ENCODE data around the gene PRPF6.

DNA sequence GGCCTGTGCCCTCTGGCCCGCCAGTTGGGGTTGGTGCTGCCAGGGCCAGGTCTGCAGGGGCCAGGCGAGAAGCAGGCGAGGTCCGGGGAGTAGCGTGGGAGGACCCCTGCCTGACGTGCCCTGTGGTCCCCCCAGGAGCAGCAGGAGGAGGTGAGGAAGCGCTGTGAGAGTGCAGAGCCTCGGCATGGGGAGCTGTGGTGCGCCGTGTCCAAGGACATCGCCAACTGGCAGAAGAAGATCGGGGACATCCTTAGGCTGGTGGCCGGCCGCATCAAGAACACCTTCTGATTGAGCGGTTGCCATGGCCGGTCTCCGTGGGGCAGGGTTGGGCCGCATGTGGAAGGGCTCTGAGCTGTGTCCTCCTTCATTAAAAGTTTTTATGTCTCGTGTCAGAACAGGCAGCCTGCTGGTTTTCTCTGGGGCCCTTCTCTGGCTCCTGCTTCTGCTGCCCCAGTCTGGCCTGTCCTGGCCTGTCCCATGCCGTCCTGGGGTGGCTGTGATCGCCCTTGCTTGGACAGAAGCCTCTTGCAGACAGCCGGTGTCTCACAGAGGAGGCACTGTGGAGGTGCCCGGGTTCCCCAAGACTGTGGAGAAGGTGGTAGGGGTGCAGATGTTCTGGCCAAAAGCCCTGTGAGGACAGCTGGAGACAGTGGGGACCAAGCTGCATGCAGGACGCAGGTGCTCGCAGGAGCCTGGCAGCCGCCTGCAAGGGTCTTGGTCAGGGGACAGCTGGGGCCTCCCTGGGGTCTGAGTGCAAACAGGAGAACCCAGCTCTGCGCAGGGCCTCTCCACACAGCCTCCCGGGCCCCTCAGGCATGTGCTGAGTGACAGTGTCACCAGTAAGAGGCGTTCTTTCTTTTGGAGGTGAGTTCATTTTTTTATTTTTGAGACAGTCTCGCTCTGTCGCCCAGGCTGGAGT is 52.0 kb downstream of the PRPF6 start:
- TF ChIP-seq, protein P1, sequence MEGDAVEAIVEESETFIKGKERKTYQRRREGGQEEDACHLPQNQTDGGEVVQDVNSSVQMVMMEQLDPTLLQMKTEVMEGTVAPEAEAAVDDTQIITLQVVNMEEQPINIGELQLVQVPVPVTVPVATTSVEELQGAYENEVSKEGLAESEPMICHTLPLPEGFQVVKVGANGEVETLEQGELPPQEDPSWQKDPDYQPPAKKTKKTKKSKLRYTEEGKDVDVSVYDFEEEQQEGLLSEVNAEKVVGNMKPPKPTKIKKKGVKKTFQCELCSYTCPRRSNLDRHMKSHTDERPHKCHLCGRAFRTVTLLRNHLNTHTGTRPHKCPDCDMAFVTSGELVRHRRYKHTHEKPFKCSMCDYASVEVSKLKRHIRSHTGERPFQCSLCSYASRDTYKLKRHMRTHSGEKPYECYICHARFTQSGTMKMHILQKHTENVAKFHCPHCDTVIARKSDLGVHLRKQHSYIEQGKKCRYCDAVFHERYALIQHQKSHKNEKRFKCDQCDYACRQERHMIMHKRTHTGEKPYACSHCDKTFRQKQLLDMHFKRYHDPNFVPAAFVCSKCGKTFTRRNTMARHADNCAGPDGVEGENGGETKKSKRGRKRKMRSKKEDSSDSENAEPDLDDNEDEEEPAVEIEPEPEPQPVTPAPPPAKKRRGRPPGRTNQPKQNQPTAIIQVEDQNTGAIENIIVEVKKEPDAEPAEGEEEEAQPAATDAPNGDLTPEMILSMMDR (conservative IDR thresholded peaks at IDR 0.05): no peak
- TF ChIP-seq EZH2 (IDR thresholded peaks at IDR 0.05; ENCODE audit: low read depth): no peak

All from PC-9 (cell line).